IPS-18a (cell line): ENCODE data around the gene PTGDR2.

Experiments used
- H3K27ac ChIP-seq: one replicate; pipeline ENCODE4 v1.5.1; 2013; ENCODE audit warnings: low read length
- H3K27me3 ChIP-seq: one replicate; pipeline ENCODE4 v1.6.1; 2013; ENCODE audit warnings: mild to moderate bottlenecking, low read length; ENCODE audit not compliant: control insufficient read depth, insufficient read depth
- H3K36me3 ChIP-seq: one replicate; pipeline ENCODE4 v1.6.1; 2013; ENCODE audit warnings: low read depth, low read length; ENCODE audit not compliant: control insufficient read depth
- H3K4me1 ChIP-seq: one replicate; pipeline ENCODE4 v1.6.1; 2013; ENCODE audit warnings: low read depth, low read length; ENCODE audit not compliant: control insufficient read depth
- H3K4me3 ChIP-seq: one replicate; pipeline ENCODE4 v1.5.1; 2013; ENCODE audit warnings: low read length
- H3K9ac ChIP-seq: one replicate; pipeline ENCODE4 v1.6.1; 2013; ENCODE audit warnings: mild to moderate bottlenecking, low read length, moderate library complexity
- H3K9me3 ChIP-seq: one replicate; pipeline ENCODE4 v1.6.1; 2013; ENCODE audit warnings: low read depth, low read length; ENCODE audit not compliant: control insufficient read depth

Gene PTGDR2

DNA sequence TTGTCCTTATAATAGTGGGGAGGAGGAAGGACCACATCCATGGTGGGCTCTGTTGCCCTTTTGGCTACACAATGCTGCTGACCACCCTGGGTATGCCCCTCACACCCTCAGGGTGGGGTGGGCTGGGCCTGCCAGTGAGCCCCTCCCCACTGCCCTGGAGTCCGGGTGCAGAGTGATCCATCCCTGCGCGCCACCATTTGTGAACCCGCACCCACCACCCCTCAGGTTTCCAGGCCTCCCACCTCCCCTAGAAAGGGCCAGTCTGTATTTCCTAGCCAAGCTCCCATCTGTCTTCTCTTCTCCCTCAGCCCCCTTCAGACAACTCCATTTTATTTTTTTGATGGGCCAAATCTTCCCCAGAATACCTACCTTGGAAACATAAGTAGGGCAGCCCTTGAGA, 45.6 kb downstream of the PTGDR2 start:
- H3K36me3 ChIP-seq, result no peaks in the 10 kb centered on the region
- no peak overlapping the region for H3K9ac ChIP-seq
- no peak overlapping the region for H3K27ac ChIP-seq
- H3K9me3 ChIP-seq, result no peaks in the 10 kb centered on the region
- H3K4me3 ChIP-seq, result no peak overlapping the region
- H3K4me1 ChIP-seq, result no peaks in the 10 kb centered on the region
- no peaks in the 10 kb centered on the region for H3K27me3 ChIP-seq

DNA sequence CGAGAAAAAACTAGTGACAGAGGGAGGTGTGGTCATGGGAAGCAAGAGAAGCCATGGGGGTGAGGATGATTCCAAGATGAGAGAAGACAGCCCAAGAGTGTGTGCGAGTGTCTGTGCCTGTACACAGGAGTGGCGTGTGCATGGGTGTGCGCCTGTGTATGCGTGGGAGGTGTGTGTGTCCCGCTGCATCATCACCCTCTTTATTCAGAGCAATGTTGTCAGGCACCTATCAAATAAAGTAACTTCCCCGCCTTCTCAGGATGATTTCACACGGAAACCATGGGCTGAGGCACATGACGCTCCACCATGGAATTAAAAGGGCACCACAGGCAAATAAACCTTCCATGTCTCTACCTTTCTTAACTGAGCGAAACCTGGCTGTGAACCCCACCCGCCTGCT, 46.1 kb downstream of the PTGDR2 start:
- Histone ChIP-seq H3K9me3 (no peaks in the 10 kb centered on the region), H3K4me3 (no peak overlapping the region), H3K27me3 (no peaks in the 10 kb centered on the region), H3K27ac (no peak overlapping the region), H3K9ac (no peak overlapping the region), H3K4me1 (no peaks in the 10 kb centered on the region), H3K36me3 (no peaks in the 10 kb centered on the region)

DNA sequence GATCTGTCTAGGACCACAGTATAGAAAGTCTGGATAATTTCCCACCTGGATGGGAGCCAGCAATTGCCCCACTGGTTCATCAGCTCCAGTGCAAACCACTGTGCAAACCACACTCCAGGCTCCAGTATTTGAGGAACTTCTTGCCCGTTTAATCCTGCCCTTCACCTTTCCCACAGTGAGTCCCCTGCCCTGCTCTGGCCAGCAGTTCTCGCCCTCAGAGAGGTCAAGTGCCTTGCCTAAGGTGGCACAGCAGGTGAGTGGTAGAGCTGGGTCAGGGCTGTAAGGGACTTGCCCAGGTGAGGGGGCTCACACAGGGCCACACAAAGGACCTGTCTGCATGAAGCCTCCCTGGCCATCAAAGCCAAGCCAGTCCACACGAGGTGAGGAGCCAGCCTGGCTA, 46.5 kb downstream of the PTGDR2 start:
- Histone ChIP-seq H3K36me3 (no peaks in the 10 kb centered on the region), H3K4me3 (no peak overlapping the region), H3K9ac (no peak overlapping the region), H3K27ac (no peak overlapping the region), H3K4me1 (no peaks in the 10 kb centered on the region), H3K27me3 (no peaks in the 10 kb centered on the region), H3K9me3 (no peaks in the 10 kb centered on the region)

DNA sequence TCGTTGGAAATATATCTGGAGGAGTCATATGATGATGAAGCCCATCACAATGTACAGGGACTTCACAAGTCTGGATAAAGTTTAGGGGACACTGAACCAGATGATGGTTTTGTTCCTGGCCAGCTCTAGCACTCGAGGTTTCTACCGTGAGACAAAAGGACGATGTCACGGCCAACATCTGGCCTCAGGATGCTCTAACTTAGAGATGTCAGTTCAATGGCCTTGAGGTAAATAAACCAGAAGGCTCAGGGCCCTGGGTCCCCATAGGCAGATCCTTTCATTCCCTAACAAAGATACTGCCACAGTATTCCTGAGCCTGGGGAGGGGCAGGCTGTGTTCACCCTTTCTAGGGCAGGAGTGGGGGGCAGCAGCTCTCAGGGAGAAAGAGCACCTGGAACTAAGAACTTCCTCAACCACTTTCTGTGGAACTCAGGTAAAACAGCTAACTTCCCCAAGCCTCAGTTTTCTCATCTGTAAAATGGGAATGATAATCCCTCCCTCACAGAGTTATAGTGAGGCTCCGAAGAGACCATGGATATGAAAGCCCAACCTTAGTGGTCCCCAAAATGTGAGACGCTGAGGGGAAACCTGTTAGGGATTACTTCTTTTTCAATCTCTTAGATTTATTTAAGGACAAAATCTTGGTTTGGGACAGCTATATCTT, 52.3 kb downstream of the PTGDR2 start:
- H3K9me3 ChIP-seq, result no peaks in the 10 kb centered on the region
- H3K9ac ChIP-seq, result no peak overlapping the region
- no peak overlapping the region for H3K4me3 ChIP-seq
- H3K4me1 ChIP-seq, result no peaks in the 10 kb centered on the region
- H3K27me3 ChIP-seq, result no peaks in the 10 kb centered on the region
- no peaks in the 10 kb centered on the region for H3K36me3 ChIP-seq
- no peak overlapping the region for H3K27ac ChIP-seq

DNA sequence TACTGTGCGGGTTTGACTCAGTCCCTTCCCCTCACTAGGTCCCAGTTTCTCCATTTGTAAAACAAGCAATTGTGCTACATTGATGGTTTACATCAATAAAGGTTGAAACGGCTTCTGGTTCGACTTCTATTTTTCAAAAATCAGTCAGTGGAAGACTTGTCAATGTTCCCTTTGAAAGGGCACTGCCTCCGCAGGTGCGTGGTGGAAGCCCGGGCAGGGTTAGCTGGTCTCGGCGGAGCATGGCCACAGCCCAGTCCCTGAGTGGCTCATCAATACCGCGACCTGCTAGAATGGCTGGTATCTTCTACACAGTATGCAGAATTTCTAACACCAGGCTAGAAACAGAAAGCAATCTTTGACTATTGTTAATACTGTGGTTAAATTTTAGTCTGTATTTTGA, 54.6 kb downstream of the PTGDR2 start:
- no peaks in the 10 kb centered on the region for H3K4me1 ChIP-seq
- H3K9ac ChIP-seq, result no peak overlapping the region
- no peaks in the 10 kb centered on the region for H3K36me3 ChIP-seq
- no peaks in the 10 kb centered on the region for H3K9me3 ChIP-seq
- H3K27me3 ChIP-seq, result no peaks in the 10 kb centered on the region
- no peak overlapping the region for H3K27ac ChIP-seq
- H3K4me3 ChIP-seq, result no peak overlapping the region
